B cell (primary cell): Measurements from ENCODE around the gene RIT1. TPM values are rescaled to one million over a fixed set of nuclear protein-coding genes. Genes with fewer than 3 reads are reported as not detected.

ENCODE experiments used
- ATAC-seq: fragments of 200-7000 bp; cut with Tn5 transposase; one replicate; pipeline ENCODE4 v1.10.0; 2021; ENCODE audit warnings: low read depth, mild to moderate bottlenecking, moderate number of reproducible peaks, moderate library complexity
- CTCF ChIA-PET: fragments of 350-600 bp; sonication (Branson Sonifier 250); formaldehyde crosslinking; loops from one replicate; lab custom pipeline; 2021; ENCODE audit warnings: antibody characterized with exemption, inconsistent platforms; lab: Charles Lee
- POLR2A ChIA-PET: fragments of 350-600 bp; sonication (Branson Sonifier 250); formaldehyde crosslinking; loops from one replicate; lab custom pipeline; 2021; ENCODE audit warnings: antibody characterized with exemption; lab: Charles Lee
- DNase-seq: peaks from one replicate; pipeline ENCODE4 v3.0.0; 2013
- H2AFZ ChIP-seq: 2 replicates; pipeline ENCODE4 v1.6.1; 2012; ENCODE audit warnings: mild to moderate bottlenecking, low read depth, low read length; ENCODE audit not compliant: insufficient read depth, poor library complexity, severe bottlenecking
- H3K27ac ChIP-seq, 2 donors: 1 replicate in 1 of 2; 2 replicates in 1 of 2; pipeline ENCODE4 v1.5.1; 2012 to 2013; ENCODE audit warnings: low read length in 2 of 2, mild to moderate bottlenecking in 2 of 2, moderate library complexity in 1 of 2
- H3K27me3 ChIP-seq, 4 experiments: fragments of 200-600 bp in 1 of 4; sonication (generic) in 1 of 4; replicated peaks in 1 of 4; 1 replicate in 2 of 4; 2 replicates in 2 of 4; pipeline versions ENCODE4 v1.6.1 to v1.7.0; 2013 to 2016; ENCODE audit warnings: low read length in 3 of 4, mild to moderate bottlenecking in 2 of 4, mixed read lengths in 1 of 4, moderate library complexity in 1 of 4; ENCODE audit not compliant: insufficient read depth in 4 of 4, control insufficient read depth in 3 of 4; ENCODE audit errors: control extremely low read depth in 1 of 4
- H3K36me3 ChIP-seq, 2 experiments: replicated peaks in 1 of 2; 1 replicate in 1 of 2; 2 replicates in 1 of 2; pipeline versions ENCODE4 v1.6.1 to v1.7.1; 2013; ENCODE audit warnings: low read length in 1 of 2; ENCODE audit not compliant: insufficient read depth in 2 of 2, control insufficient read depth in 1 of 2; ENCODE audit errors: control extremely low read depth in 1 of 2, extremely low read depth in 1 of 2
- H3K4me1 ChIP-seq, 2 donors: fragments of 200-600 bp in 1 of 2; sonication (generic) in 1 of 2; 1 replicate in 1 of 2; 2 replicates in 1 of 2; pipeline versions ENCODE4 v1.5.1 to v1.6.1; 2013 to 2017; ENCODE audit warnings: low read length in 2 of 2; ENCODE audit not compliant: control insufficient read depth in 2 of 2, insufficient read depth in 2 of 2
- H3K4me2 ChIP-seq: replicated peaks from 2 replicates; pipeline ENCODE3; 2012; ENCODE audit warnings: mild to moderate bottlenecking, low read depth, low read length; ENCODE audit not compliant: poor library complexity, severe bottlenecking
- H3K4me3 ChIP-seq, 5 experiments: fragments of 200-600 bp in 1 of 5; sonication (generic) in 1 of 5; 1 replicate in 3 of 5; 2 replicates in 2 of 5; pipeline versions ENCODE4 v1.5.1 to v1.7.0; 2011 to 2016; ENCODE audit warnings: low read length in 4 of 5, mild to moderate bottlenecking in 4 of 5, low read depth in 2 of 5, control low read depth in 1 of 5, moderate library complexity in 1 of 5; ENCODE audit not compliant: insufficient read depth in 1 of 5; ENCODE audit errors: control extremely low read depth in 1 of 5, extremely low read depth in 1 of 5
- H3K79me2 ChIP-seq: fragments of 200-600 bp; sonication (generic); one replicate; pipeline ENCODE4 v1.6.0; 2016; ENCODE audit warnings: low read length; ENCODE audit not compliant: control insufficient read depth, insufficient read depth
- H3K9ac ChIP-seq: fragments of 200-600 bp; sonication (generic); 2 replicates; pipeline ENCODE4 v1.6.1; 2017; ENCODE audit warnings: mild to moderate bottlenecking, low read length, moderate library complexity
- H3K9me3 ChIP-seq, 3 donors: one replicate each; pipeline versions ENCODE4 v1.6.1 to v1.7.1; 2013; ENCODE audit warnings: low read length in 2 of 3; ENCODE audit not compliant: control insufficient read depth in 2 of 3, insufficient read depth in 1 of 3; ENCODE audit errors: control extremely low read depth in 1 of 3
- H4K20me1 ChIP-seq: 2 replicates; pipeline ENCODE4 v1.6.0; 2012; ENCODE audit warnings: mild to moderate bottlenecking, low read length; ENCODE audit not compliant: insufficient read depth, control insufficient read depth, poor library complexity, severe bottlenecking
- H3K27ac Mint-ChIP-seq: one replicate; pipeline ENCODE4 v1.8.0; 2021; ENCODE audit warnings: mixed read lengths
- H3K27me3 Mint-ChIP-seq: one replicate; pipeline ENCODE4 v1.8.0; 2021; ENCODE audit warnings: mixed read lengths
- H3K4me1 Mint-ChIP-seq: one replicate; pipeline ENCODE4 v1.8.0; 2021; ENCODE audit warnings: mixed read lengths
- H3K4me3 Mint-ChIP-seq: one replicate; pipeline ENCODE4 v1.8.0; 2021; ENCODE audit warnings: mixed read lengths
- H3K9me3 Mint-ChIP-seq: one replicate; pipeline ENCODE4 v1.8.0; 2022; ENCODE audit warnings: mixed read lengths; ENCODE audit not compliant: insufficient read depth
- CTCF ChIP-seq: fragments of 200-600 bp; IDR thresholded peaks from one replicate; pipeline ENCODE4 v1.8.0; 2022; ENCODE audit warnings: antibody characterized with exemption, mild to moderate bottlenecking
- EZH2 ChIP-seq: IDR thresholded peaks from 2 replicates; pipeline ENCODE4 v1.6.1; 2012; ENCODE audit warnings: borderline replicate concordance, low read depth, mild to moderate bottlenecking, moderate library complexity, low read length; ENCODE audit not compliant: insufficient read depth, poor library complexity, severe bottlenecking
- WGBS: methylation state at CpG from one replicate; pipeline ENCODE4 v1.1.5; 2013; ENCODE audit warnings: missing lambda C conversion rate; ENCODE audit not compliant: insufficient coverage; 5-methylcytosine and 5-hydroxymethylcytosine counted together
- intact Hi-C: fragments of 100-400 bp; cut with micrococcal nuclease; formaldehyde crosslinking; loops from one replicate; pipeline ENCODE4 v1.10.0; 2022
- polyA plus RNA-seq: library from polyadenylated mRNA; depleted of rRNA; stranded (reverse); fragments of >200 nt; gene quantifications from 2 replicates; pipeline ENCODE4 v1.2.3, GENCODE V29; 2012
- total RNA-seq, 2 donors: library from RNA; stranded (reverse); fragments of 120-200 nt in 1 of 2; gene quantifications; 1 replicate in 1 of 2; 2 replicates in 1 of 2; pipeline versions ENCODE4 v1.2.3 to v1.2.4, GENCODE V29; 2013 to 2022

RIT1 gene
- total and polyA plus RNA-seq, 2 donors (not counting 1 experiment from before 2014, with no cell fraction given) = 14.2 to 45.7 TPM

DNA sequence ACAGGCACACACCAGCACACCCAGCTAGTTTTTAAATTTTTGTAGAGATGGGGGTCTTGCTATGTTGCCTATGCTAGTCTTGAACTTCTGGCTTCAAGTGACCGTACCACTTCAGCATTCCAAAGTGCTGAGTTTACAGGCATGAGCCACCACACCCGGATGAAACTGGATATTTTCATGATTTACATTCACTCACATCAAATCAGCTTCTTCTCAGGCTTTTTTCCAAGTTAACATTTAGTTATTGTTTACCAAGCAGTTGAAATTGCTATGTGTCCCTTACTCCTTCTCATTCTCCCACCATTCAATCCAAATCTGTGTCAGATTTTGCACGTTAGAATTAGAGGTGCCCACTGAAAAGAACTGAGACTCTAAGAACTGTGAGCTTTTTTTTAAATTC lies 18.4 kb downstream of the RIT1 start:
- TF ChIP-seq CTCF (no peak), EZH2 (no peak)
- ChIA-PET POLR2A (no interaction called here), CTCF (no interaction called here)
- no peak overlapping the region for H3K4me3 ChIP-seq
- H3K27ac ChIP-seq = no peak overlapping the region
- H3K4me3 Mint-ChIP-seq = no peak overlapping the region
- H3K27ac Mint-ChIP-seq = no peak overlapping the region
- H3K9me3 ChIP-seq = no peaks in the 10 kb centered on the region
- no peak overlapping the region for H2AFZ ChIP-seq
- H4K20me1 ChIP-seq = no peaks in the 10 kb centered on the region
- intact Hi-C loops = no loop called here
- no peaks in the 10 kb centered on the region for H3K27me3 ChIP-seq
- ATAC-seq (no peak), DNase-seq (no peak)
- H3K9ac ChIP-seq = no peak overlapping the region
- peaks cover 0 to 3% of the 10 kb centered on the region in 2 experiments for H3K36me3 ChIP-seq
- no peaks in the 10 kb centered on the region for H3K27me3 Mint-ChIP-seq
- no peaks in the 10 kb centered on the region for H3K4me1 Mint-ChIP-seq
- no peaks in the 10 kb centered on the region for H3K4me1 ChIP-seq
- no peaks in the 10 kb centered on the region for H3K9me3 Mint-ChIP-seq
- no peak overlapping the region for H3K4me2 ChIP-seq
- H3K79me2 ChIP-seq = no peaks in the 10 kb centered on the region
- 86% methylated on average over 1 of the region's 3 CpGs for WGBS

- POLR2A ChIA-PET = no interaction called here
Measured at GRCh38 chr1:155890251-155890650, 20.9 kb downstream of the RIT1 start.

More at GRCh38 chr1:155890251-155890650, 20.9 kb downstream of the RIT1 start:
- ATAC-seq (no peak), DNase-seq (no peak)
- Mint-ChIP-seq H3K27me3 (no peaks in the 10 kb centered on the region), H3K9me3 (no peaks in the 10 kb centered on the region), H3K4me1 (no peaks in the 10 kb centered on the region), H3K27ac (no peak overlapping the region), H3K4me3 (no peak overlapping the region)
- TF ChIP-seq CTCF = no peak
- no peak for TF ChIP-seq EZH2
- WGBS = no CpG with 5 or more reads among the region's 3 CpGs
- no peaks in the 10 kb centered on the region for H3K9me3 ChIP-seq
- H4K20me1 ChIP-seq = no peaks in the 10 kb centered on the region
- CTCF ChIA-PET = no interaction called here
- H2AFZ ChIP-seq = no peak overlapping the region
- no peak overlapping the region for H3K9ac ChIP-seq
- intact Hi-C loops = no loop called here
- H3K4me1 ChIP-seq = no peaks in the 10 kb centered on the region
- H3K27ac ChIP-seq = no peak overlapping the region
- H3K4me3 ChIP-seq = no peak overlapping the region
- no peaks in the 10 kb centered on the region for H3K79me2 ChIP-seq
- H3K36me3 ChIP-seq = no peaks in the 10 kb centered on the region
- H3K27me3 ChIP-seq = no peaks in the 10 kb centered on the region
- H3K4me2 ChIP-seq = no peak overlapping the region
